Liver (tissue), 9 donors: ENCODE data around the gene NKX3-2. TPM values are rescaled to one million over a fixed set of nuclear protein-coding genes. Genes with fewer than 3 reads are reported as not detected.

Source experiments
- DNase-seq: peaks from one replicate; pipeline ENCODE4 v3.0.0-alpha.2; 2017; ENCODE audit warnings: low spot score
- H3K27ac ChIP-seq, 2 donors: one replicate each; pipeline ENCODE4 v1.7.0; 2013; ENCODE audit warnings: inconsistent platforms in 2 of 2, low read length in 2 of 2, control low read depth in 1 of 2, low read depth in 1 of 2, mild to moderate bottlenecking in 1 of 2
- H3K27me3 ChIP-seq, 4 donors: one replicate each; pipeline versions ENCODE4 v1.6.1 to v1.7.0; 2013; ENCODE audit warnings: low read length in 3 of 4, inconsistent platforms in 1 of 4, mild to moderate bottlenecking in 1 of 4, moderate library complexity in 1 of 4; ENCODE audit not compliant: control insufficient read depth in 4 of 4, insufficient read depth in 4 of 4
- H3K36me3 ChIP-seq, 4 donors: one replicate each; pipeline versions ENCODE4 v1.6.1 to v1.7.0; 2013; ENCODE audit warnings: low read length in 3 of 4, mild to moderate bottlenecking in 3 of 4, low read depth in 1 of 4, moderate library complexity in 1 of 4; ENCODE audit not compliant: control insufficient read depth in 4 of 4, insufficient read depth in 3 of 4
- H3K4me1 ChIP-seq, 4 donors: one replicate each; pipeline versions ENCODE4 v1.6.1 to v1.7.0; 2013; ENCODE audit warnings: low read length in 3 of 4, mild to moderate bottlenecking in 3 of 4, moderate library complexity in 1 of 4; ENCODE audit not compliant: control insufficient read depth in 4 of 4, insufficient read depth in 4 of 4
- H3K4me3 ChIP-seq, 3 donors: one replicate each; pipeline versions ENCODE4 v1.6.1 to v1.7.0; 2013; ENCODE audit warnings: low read length in 3 of 3, control low read depth in 1 of 3, low read depth in 1 of 3, mild to moderate bottlenecking in 1 of 3
- H3K9ac ChIP-seq, 2 donors: one replicate each; pipeline ENCODE4 v1.7.0; 2013; ENCODE audit warnings: low read length in 2 of 2, mild to moderate bottlenecking in 2 of 2, moderate library complexity in 2 of 2, control low read depth in 1 of 2, low read depth in 1 of 2
- H3K9me3 ChIP-seq, 4 donors: one replicate each; pipeline versions ENCODE4 v1.6.1 to v1.7.0; 2013; ENCODE audit warnings: low read length in 3 of 4; ENCODE audit not compliant: control insufficient read depth in 4 of 4
- EGR1 ChIP-seq, 2 donors: IDR thresholded peaks; 2 replicates each; pipeline ENCODE4 v1.6.1; 2016 to 2018; ENCODE audit warnings: antibody characterized with exemption in 2 of 2, low read depth in 2 of 2
- FOXA1 ChIP-seq: IDR thresholded peaks from 2 replicates; pipeline ENCODE4 v1.6.1; 2016; ENCODE audit warnings: antibody characterized with exemption
- FOXA2 ChIP-seq: IDR thresholded peaks from 2 replicates; pipeline ENCODE4 v1.6.1; 2016; ENCODE audit warnings: antibody characterized with exemption
- GABPA ChIP-seq, 2 donors: IDR thresholded peaks in 1 of 2; conservative IDR thresholded peaks in 1 of 2; 2 replicates each; pipeline ENCODE4 v1.6.1; 2016; ENCODE audit warnings: antibody characterized with exemption in 2 of 2, mild to moderate bottlenecking in 1 of 2, moderate library complexity in 1 of 2
- HNF4A ChIP-seq, 2 donors: conservative IDR thresholded peaks; 2 replicates each; pipeline ENCODE4 v1.6.1; 2016; ENCODE audit warnings: antibody characterized with exemption in 2 of 2, mild to moderate bottlenecking in 2 of 2
- HNF4G ChIP-seq: IDR thresholded peaks from 2 replicates; pipeline ENCODE4 v1.6.1; 2016; ENCODE audit warnings: antibody characterized with exemption
- JUND ChIP-seq, 2 donors: IDR thresholded peaks; 2 replicates each; pipeline ENCODE4 v1.6.1; 2016; ENCODE audit warnings: antibody characterized with exemption in 2 of 2
- NR2F2 ChIP-seq: IDR thresholded peaks from 2 replicates; pipeline ENCODE4 v1.6.1; 2016; ENCODE audit warnings: antibody characterized with exemption
- RAD21 ChIP-seq, 2 donors: IDR thresholded peaks; 2 replicates each; pipeline ENCODE4 v1.6.1; 2016; ENCODE audit warnings: antibody characterized with exemption in 2 of 2, mild to moderate bottlenecking in 2 of 2
- RXRA ChIP-seq, 2 donors: IDR thresholded peaks; 2 replicates each; pipeline ENCODE4 v1.6.1; 2017 to 2018; ENCODE audit warnings: antibody characterized with exemption in 2 of 2, mild to moderate bottlenecking in 1 of 2
- SP1 ChIP-seq: IDR thresholded peaks from 2 replicates; pipeline ENCODE4 v1.6.1; 2018; ENCODE audit warnings: antibody characterized with exemption, mild to moderate bottlenecking
- TAF1 ChIP-seq: conservative IDR thresholded peaks from 2 replicates; pipeline ENCODE4 v1.6.1; 2016; ENCODE audit warnings: antibody characterized with exemption, mild to moderate bottlenecking
- YY1 ChIP-seq: IDR thresholded peaks from 2 replicates; pipeline ENCODE4 v1.6.1; 2016; ENCODE audit warnings: antibody characterized with exemption, mild to moderate bottlenecking
- WGBS: extraction: QIAGEN DNeasy Blood & Tissue Kit; methylation state at CpG from one replicate; pipeline ENCODE4 v1.1.7; 2013; 5-methylcytosine and 5-hydroxymethylcytosine counted together
- polyA plus RNA-seq, 2 donors: library from polyadenylated mRNA; stranded (reverse) in 1 of 2; unstranded in 1 of 2; fragments of 200-250 nt in 1 of 2; fragments of >200 nt in 1 of 2; fragmentation: Nextera tagmentation in 1 of 2; extraction: Ambion mirVana in 1 of 2; gene quantifications; one replicate each; pipeline versions ENCODE4 v1.2.1 to v1.2.3, GENCODE V29; 2013 to 2015
- total RNA-seq, 2 donors: library from RNA; depleted of rRNA; stranded (reverse); fragments of >200 nt; gene quantifications; one replicate each; pipeline ENCODE4 v1.2.3, GENCODE V29; 2014
- TF ChIP-seq, protein P1 (sequence below): IDR thresholded peaks from 2 replicates; pipeline ENCODE4 v1.6.1; 2016; ENCODE audit warnings: antibody characterized with exemption
- TF ChIP-seq, protein P2 (sequence below): fragments of 150-350 bp; IDR thresholded peaks from 2 replicates; pipeline ENCODE4 v1.5.1; 2017; ENCODE audit warnings: improper control_type of control experiment, low read depth, low read length; ENCODE audit not compliant: missing input control
- TF ChIP-seq, protein P3 (sequence below): IDR thresholded peaks from 2 replicates; pipeline ENCODE4 v1.6.1; 2016; ENCODE audit warnings: antibody characterized with exemption, mild to moderate bottlenecking
- TF ChIP-seq, protein P4 (sequence below): IDR thresholded peaks from 2 replicates; pipeline ENCODE4 v1.6.1; 2016; ENCODE audit warnings: antibody characterized with exemption
- TF ChIP-seq, protein P5 (sequence below): IDR thresholded peaks from 2 replicates; pipeline ENCODE4 v1.6.1; 2016; ENCODE audit warnings: antibody characterized with exemption
- donor health status: healthy.
- donor health status: healthy.
- donor health status: healthy.
- donor health status: healthy.
- donor health status: healthy.

NKX3-2 gene
- total and polyA plus RNA-seq, 4 donors, result not detected

DNA sequence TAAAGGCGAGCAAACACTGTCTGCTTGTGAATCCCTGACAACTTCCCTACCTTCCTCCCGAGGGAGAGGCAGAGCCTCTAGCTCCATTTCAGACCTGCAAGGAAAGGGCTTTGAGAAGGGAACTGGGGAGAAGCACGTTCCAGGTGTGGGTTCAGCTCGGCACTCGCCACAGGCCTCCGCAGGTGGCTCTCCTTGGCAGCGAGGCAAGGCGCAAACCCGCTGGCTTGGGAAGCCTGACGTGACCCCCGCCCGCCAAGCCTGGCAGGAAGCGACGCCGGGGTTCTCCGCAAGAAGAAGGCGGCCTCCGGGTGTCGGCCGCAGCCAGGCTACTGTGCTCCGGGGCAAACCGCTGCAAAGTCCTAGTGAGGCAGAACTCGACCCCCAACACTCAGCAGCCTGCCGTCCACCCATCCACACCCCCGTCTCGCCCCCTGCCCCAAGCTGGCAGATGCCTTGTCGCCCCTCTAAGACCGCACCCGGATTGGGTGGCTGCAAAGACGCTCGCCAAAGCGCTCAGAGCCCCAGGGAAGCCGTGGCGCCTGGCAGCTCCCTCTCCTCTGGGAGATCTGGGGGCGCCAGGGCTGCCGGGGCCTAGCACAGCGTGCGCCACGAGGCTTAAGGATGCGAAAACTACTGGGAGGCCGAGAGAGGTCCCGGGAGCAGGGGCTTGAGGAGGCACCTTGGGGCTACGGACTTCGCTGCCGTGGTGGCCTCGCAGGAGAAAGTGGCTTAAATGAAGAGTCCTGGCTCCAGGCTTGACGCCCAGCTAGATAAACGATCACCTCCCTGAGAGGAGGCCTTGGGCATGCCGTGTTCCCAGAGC is 21.8 kb downstream of the NKX3-2 start:
- H3K27me3 ChIP-seq, result peaks cover 5 to 38% (median 11%) of the 10 kb centered on the region in 4 donors
- 4% methylated on average over 49 of the region's 49 CpGs for WGBS
- no peak for DNase-seq
- H3K27ac ChIP-seq, result no peak overlapping the region
- H3K9me3 ChIP-seq, result peaks cover 11 to 16% (median 11%) of the 10 kb centered on the region in 4 donors
- peaks cover 0 to 14% (median 2%) of the 10 kb centered on the region in 4 donors for H3K4me1 ChIP-seq
- no peak overlapping the region for H3K4me3 ChIP-seq
- TF ChIP-seq FOXA1 (no peak), GABPA (IDR thresholded peaks at IDR 0.05 in 1 of 2, conservative IDR thresholded peaks at IDR 0.05 in 1 of 2) (no peak), SP1 (no peak), JUND (IDR thresholded peaks at IDR 0.05) (no peak), RAD21 (IDR thresholded peaks at IDR 0.05) (no peak), HNF4G (no peak), FOXA2 (no peak), YY1 (no peak), NR2F2 (no peak), EGR1 (IDR thresholded peaks at IDR 0.05; ENCODE audit: low read depth in 2 of 2) (no peak), HNF4A (conservative IDR thresholded peaks at IDR 0.05) (no peak), RXRA (IDR thresholded peaks at IDR 0.05) (no peak), TAF1 (no peak)
- TF ChIP-seq, protein P1, sequence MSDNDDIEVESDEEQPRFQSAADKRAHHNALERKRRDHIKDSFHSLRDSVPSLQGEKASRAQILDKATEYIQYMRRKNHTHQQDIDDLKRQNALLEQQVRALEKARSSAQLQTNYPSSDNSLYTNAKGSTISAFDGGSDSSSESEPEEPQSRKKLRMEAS, result no peak
- TF ChIP-seq, protein P2, sequence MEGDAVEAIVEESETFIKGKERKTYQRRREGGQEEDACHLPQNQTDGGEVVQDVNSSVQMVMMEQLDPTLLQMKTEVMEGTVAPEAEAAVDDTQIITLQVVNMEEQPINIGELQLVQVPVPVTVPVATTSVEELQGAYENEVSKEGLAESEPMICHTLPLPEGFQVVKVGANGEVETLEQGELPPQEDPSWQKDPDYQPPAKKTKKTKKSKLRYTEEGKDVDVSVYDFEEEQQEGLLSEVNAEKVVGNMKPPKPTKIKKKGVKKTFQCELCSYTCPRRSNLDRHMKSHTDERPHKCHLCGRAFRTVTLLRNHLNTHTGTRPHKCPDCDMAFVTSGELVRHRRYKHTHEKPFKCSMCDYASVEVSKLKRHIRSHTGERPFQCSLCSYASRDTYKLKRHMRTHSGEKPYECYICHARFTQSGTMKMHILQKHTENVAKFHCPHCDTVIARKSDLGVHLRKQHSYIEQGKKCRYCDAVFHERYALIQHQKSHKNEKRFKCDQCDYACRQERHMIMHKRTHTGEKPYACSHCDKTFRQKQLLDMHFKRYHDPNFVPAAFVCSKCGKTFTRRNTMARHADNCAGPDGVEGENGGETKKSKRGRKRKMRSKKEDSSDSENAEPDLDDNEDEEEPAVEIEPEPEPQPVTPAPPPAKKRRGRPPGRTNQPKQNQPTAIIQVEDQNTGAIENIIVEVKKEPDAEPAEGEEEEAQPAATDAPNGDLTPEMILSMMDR, result no peak
- TF ChIP-seq, protein P3, sequence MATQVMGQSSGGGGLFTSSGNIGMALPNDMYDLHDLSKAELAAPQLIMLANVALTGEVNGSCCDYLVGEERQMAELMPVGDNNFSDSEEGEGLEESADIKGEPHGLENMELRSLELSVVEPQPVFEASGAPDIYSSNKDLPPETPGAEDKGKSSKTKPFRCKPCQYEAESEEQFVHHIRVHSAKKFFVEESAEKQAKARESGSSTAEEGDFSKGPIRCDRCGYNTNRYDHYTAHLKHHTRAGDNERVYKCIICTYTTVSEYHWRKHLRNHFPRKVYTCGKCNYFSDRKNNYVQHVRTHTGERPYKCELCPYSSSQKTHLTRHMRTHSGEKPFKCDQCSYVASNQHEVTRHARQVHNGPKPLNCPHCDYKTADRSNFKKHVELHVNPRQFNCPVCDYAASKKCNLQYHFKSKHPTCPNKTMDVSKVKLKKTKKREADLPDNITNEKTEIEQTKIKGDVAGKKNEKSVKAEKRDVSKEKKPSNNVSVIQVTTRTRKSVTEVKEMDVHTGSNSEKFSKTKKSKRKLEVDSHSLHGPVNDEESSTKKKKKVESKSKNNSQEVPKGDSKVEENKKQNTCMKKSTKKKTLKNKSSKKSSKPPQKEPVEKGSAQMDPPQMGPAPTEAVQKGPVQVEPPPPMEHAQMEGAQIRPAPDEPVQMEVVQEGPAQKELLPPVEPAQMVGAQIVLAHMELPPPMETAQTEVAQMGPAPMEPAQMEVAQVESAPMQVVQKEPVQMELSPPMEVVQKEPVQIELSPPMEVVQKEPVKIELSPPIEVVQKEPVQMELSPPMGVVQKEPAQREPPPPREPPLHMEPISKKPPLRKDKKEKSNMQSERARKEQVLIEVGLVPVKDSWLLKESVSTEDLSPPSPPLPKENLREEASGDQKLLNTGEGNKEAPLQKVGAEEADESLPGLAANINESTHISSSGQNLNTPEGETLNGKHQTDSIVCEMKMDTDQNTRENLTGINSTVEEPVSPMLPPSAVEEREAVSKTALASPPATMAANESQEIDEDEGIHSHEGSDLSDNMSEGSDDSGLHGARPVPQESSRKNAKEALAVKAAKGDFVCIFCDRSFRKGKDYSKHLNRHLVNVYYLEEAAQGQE, result no peak
- TF ChIP-seq, protein P4, sequence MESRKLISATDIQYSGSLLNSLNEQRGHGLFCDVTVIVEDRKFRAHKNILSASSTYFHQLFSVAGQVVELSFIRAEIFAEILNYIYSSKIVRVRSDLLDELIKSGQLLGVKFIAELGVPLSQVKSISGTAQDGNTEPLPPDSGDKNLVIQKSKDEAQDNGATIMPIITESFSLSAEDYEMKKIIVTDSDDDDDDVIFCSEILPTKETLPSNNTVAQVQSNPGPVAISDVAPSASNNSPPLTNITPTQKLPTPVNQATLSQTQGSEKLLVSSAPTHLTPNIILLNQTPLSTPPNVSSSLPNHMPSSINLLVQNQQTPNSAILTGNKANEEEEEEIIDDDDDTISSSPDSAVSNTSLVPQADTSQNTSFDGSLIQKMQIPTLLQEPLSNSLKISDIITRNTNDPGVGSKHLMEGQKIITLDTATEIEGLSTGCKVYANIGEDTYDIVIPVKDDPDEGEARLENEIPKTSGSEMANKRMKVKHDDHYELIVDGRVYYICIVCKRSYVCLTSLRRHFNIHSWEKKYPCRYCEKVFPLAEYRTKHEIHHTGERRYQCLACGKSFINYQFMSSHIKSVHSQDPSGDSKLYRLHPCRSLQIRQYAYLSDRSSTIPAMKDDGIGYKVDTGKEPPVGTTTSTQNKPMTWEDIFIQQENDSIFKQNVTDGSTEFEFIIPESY, result no peak
- TF ChIP-seq, protein P5, sequence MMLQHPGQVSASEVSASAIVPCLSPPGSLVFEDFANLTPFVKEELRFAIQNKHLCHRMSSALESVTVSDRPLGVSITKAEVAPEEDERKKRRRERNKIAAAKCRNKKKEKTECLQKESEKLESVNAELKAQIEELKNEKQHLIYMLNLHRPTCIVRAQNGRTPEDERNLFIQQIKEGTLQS, result no peak
- no peak overlapping the region for H3K9ac ChIP-seq
- peaks cover 0 to 2% (median 0%) of the 10 kb centered on the region in 4 donors for H3K36me3 ChIP-seq
